ENCODE measurements around the gene NKX2-4.

- TF ChIP-seq CTCF (IDR thresholded peaks at IDR 0.05; ENCODE audit: poor library complexity) (no peak), EZH2 (IDR thresholded peaks at IDR 0.05; ENCODE audit: borderline replicate concordance) (no peak)
Measured at GRCh38 chr20:21437248-21437647, 39.9 kb upstream of the NKX2-4 start.

Measured in hepatocyte (in vitro differentiated cells).